Naive thymus-derived CD4-positive, alpha-beta T cell (primary cell): ENCODE results near the gene AP4S1. TPM values are rescaled to one million over a fixed set of nuclear protein-coding genes. Genes with fewer than 3 reads are reported as not detected.

ENCODE experiments used
- ATAC-seq: fragments of 150-1000 bp; cut with Tn5 transposase; 2 replicates; pipeline ENCODE4 v1.10.0; 2021; ENCODE audit warnings: mild to moderate bottlenecking, moderate library complexity
- CTCF ChIA-PET: fragments of 350-600 bp; sonication (Branson Sonifier 250); formaldehyde crosslinking; loops from one replicate; lab custom pipeline; 2021; ENCODE audit warnings: antibody characterized with exemption; lab: Charles Lee
- POLR2A ChIA-PET: fragments of 350-600 bp; sonication (Branson Sonifier 250); formaldehyde crosslinking; loops from one replicate; lab custom pipeline; 2021; ENCODE audit warnings: antibody characterized with exemption, inconsistent platforms; lab: Charles Lee
- DNase-seq, 9 donors: peaks; one replicate each; pipeline versions ENCODE4 v3.0.0 to v3.0.0-alpha.2; 2020 to 2022; ENCODE audit warnings: mixed read lengths in 1 of 9
- H3K27ac ChIP-seq: one replicate; pipeline ENCODE4 v1.7.0; 2013; ENCODE audit warnings: mild to moderate bottlenecking, low read depth, low read length, moderate library complexity
- H3K27me3 ChIP-seq, 2 donors: one replicate each; pipeline ENCODE4 v1.7.0; 2013; ENCODE audit warnings: low read length in 2 of 2, mild to moderate bottlenecking in 2 of 2, moderate library complexity in 2 of 2; ENCODE audit not compliant: control insufficient read depth in 2 of 2, insufficient read depth in 2 of 2
- H3K36me3 ChIP-seq, 3 experiments: 1 replicate in 2 of 3; 2 replicates in 1 of 3; pipeline ENCODE4 v1.7.0; 2013; ENCODE audit warnings: low read length in 3 of 3, mild to moderate bottlenecking in 3 of 3, moderate library complexity in 1 of 3; ENCODE audit not compliant: insufficient read depth in 3 of 3, control insufficient read depth in 2 of 3
- H3K4me1 ChIP-seq, 2 donors: one replicate each; pipeline ENCODE4 v1.7.0; 2013; ENCODE audit warnings: low read length in 2 of 2, mild to moderate bottlenecking in 2 of 2, moderate library complexity in 1 of 2; ENCODE audit not compliant: control insufficient read depth in 2 of 2, insufficient read depth in 2 of 2
- H3K4me3 ChIP-seq: 2 replicates; pipeline ENCODE4 v1.7.0; 2013; ENCODE audit warnings: mild to moderate bottlenecking, low read length
- H3K9me3 ChIP-seq, 3 experiments: 1 replicate in 2 of 3; 2 replicates in 1 of 3; pipeline ENCODE4 v1.7.0; 2013; ENCODE audit warnings: low read length in 3 of 3; ENCODE audit not compliant: control insufficient read depth in 2 of 3
- H3K27ac Mint-ChIP-seq, 9 donors: one replicate each; pipeline ENCODE4 v1.8.0; 2020 to 2022; ENCODE audit warnings: mixed read lengths in 9 of 9, mild to moderate bottlenecking in 8 of 9, moderate library complexity in 5 of 9, inconsistent platforms in 2 of 9
- H3K27me3 Mint-ChIP-seq, 5 donors: one replicate each; pipeline ENCODE4 v1.8.0; 2021 to 2022; ENCODE audit warnings: mixed read lengths in 5 of 5, mild to moderate bottlenecking in 1 of 5
- H3K36me3 Mint-ChIP-seq, 5 donors: one replicate each; pipeline ENCODE4 v1.8.0; 2020 to 2022; ENCODE audit warnings: mixed read lengths in 5 of 5, mild to moderate bottlenecking in 3 of 5, inconsistent platforms in 1 of 5
- H3K4me1 Mint-ChIP-seq, 7 donors: one replicate each; pipeline ENCODE4 v1.8.0; 2020 to 2022; ENCODE audit warnings: mixed read lengths in 7 of 7, mild to moderate bottlenecking in 3 of 7, inconsistent platforms in 1 of 7
- H3K4me3 Mint-ChIP-seq, 10 donors: one replicate each; pipeline ENCODE4 v1.8.0; 2020 to 2022; ENCODE audit warnings: mild to moderate bottlenecking in 10 of 10, mixed read lengths in 10 of 10, moderate library complexity in 6 of 10, inconsistent platforms in 2 of 10
- H3K9me3 Mint-ChIP-seq, 11 donors: one replicate each; pipeline ENCODE4 v1.8.0; 2020 to 2022; ENCODE audit warnings: mixed read lengths in 11 of 11, mild to moderate bottlenecking in 4 of 11, inconsistent platforms in 1 of 11, moderate library complexity in 1 of 11
- intact Hi-C, 2 donors: fragments of 100-400 bp; cut with micrococcal nuclease; formaldehyde crosslinking; loops; one replicate each; pipeline ENCODE4 v1.15.1; 2023
- polyA plus RNA-seq, 2 donors: library from polyadenylated mRNA; unstranded; fragments of 300-500 nt; fragmentation: Illumina TruSeq; gene quantifications; one replicate each; pipeline ENCODE4 v1.2.3, GENCODE V29; 2021
- total RNA-seq, 6 experiments: library from RNA in 5 of 6; stranded (reverse) in 5 of 6; gene quantifications; 1 replicate in 5 of 6; 2 replicates in 1 of 6; pipeline ENCODE4 v1.2.3 and lab custom pipeline; 2021 to 2026

AP4S1 gene
- total and polyA plus RNA-seq, 7 experiments from 2014 or later: 7.9 to 22.0 (median 11.6) TPM

- Histone ChIP-seq H3K9me3 (no peaks in the 10 kb centered on the region), H3K36me3 (peaks cover 0 to 5% (median 4%) of the 10 kb centered on the region in 3 experiments), H3K27ac (no peak overlapping the region), H3K4me3 (no peak overlapping the region), H3K27me3 (no peaks in the 10 kb centered on the region), H3K4me1 (no peaks in the 10 kb centered on the region)
- H3K4me1 Mint-ChIP-seq: peaks cover 5 to 31% (median 13%) of the 10 kb centered on the region in 7 donors
- CTCF ChIA-PET: no interaction called here
- H3K4me3 Mint-ChIP-seq: no peak overlapping the region
- no peaks in the 10 kb centered on the region for H3K27me3 Mint-ChIP-seq
- H3K9me3 Mint-ChIP-seq: peaks cover 0 to 2% (median 0%) of the 10 kb centered on the region in 11 donors
- POLR2A ChIA-PET: interaction anchor here (0.6 kb wide), 1 partner anchor 314 kb away, joined by 4 read pairs; no protein-coding TSS in a partner anchor
- ATAC-seq (no peak), DNase-seq (no peak)
- H3K36me3 Mint-ChIP-seq: peaks cover 0 to 17% (median 4%) of the 10 kb centered on the region in 5 donors
- intact Hi-C loops: no loop called here
- no peak overlapping the region for H3K27ac Mint-ChIP-seq
These were observed 11.6 kb upstream of the AP4S1 start for GRCh38 chr14:31013841-31014240.

DNA sequence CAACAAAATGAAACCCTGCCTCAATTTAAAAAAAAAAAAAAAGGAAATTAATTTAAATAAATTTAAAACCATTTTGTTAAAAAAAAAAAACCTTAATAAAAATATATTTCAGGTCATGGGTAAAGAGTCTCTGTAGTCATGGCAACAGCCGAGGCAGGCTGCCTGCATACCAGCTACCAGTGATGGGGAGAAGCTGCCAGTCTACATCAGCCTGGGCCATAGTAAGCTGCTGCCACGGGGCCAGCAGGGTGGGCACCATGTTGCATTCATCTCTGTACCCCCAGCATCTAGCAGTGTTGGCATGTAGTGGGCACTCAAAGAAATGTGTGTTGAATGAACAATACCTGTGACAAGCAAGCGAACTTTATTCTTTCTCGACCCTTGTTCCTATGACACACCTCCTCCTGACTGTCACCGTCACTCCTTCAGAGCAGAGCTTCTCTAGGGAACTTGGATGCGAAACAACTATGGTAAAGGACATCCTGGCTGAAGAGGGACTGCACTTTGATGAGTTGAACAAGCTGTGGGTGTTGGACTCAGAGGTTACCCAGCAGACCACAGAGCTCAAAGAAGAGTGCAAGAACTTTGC is 7.3 kb upstream of the AP4S1 start:
- no peaks in the 10 kb centered on the region for H3K36me3 ChIP-seq
- Mint-ChIP-seq H3K9me3 (no peaks in the 10 kb centered on the region), H3K36me3 (peaks cover 0 to 15% (median 7%) of the 10 kb centered on the region in 5 donors), H3K4me3 (no peak overlapping the region), H3K27ac (peak overlapping the region in 1 of 9 donors; percentile 76), H3K4me1 (peaks cover 13 to 47% (median 31%) of the 10 kb centered on the region in 7 donors), H3K27me3 (no peaks in the 10 kb centered on the region)
- H3K4me3 ChIP-seq: no peak overlapping the region
- no peaks in the 10 kb centered on the region for H3K4me1 ChIP-seq
- no peak for DNase-seq
- H3K27ac ChIP-seq: no peak overlapping the region
- intact Hi-C loops: no loop called here
- ATAC-seq: no peak
- CTCF ChIA-PET: no interaction called here
- POLR2A ChIA-PET: no interaction called here
- H3K27me3 ChIP-seq: no peaks in the 10 kb centered on the region
- H3K9me3 ChIP-seq: no peaks in the 10 kb centered on the region

GRCh38 chr14:31020834-31021575 is 4.4 kb upstream of the AP4S1 start:
- H3K4me1 ChIP-seq: no peaks in the 10 kb centered on the region
- H3K27ac ChIP-seq: no peak overlapping the region
- H3K4me3 ChIP-seq: no peak overlapping the region
- POLR2A ChIA-PET: no interaction called here
- DNase-seq: no peak
- no peak for ATAC-seq
- peak overlapping the region in 6 of 9 donors; percentile 0 to 71 (median 46) for H3K27ac Mint-ChIP-seq
- H3K27me3 Mint-ChIP-seq: no peaks in the 10 kb centered on the region
- no peaks in the 10 kb centered on the region for H3K9me3 Mint-ChIP-seq
- H3K9me3 ChIP-seq: no peaks in the 10 kb centered on the region
- intact Hi-C loops: no loop called here
- peaks cover 26 to 62% (median 45%) of the 10 kb centered on the region in 7 donors for H3K4me1 Mint-ChIP-seq
- CTCF ChIA-PET: interaction anchor here (0.6 to 1.1 kb wide), 3 partner anchors 39 to 62 kb away, joined by 3 to 4 read pairs (median 3); no protein-coding TSS in a partner anchor
- peaks cover 0 to 9% (median 0%) of the 10 kb centered on the region in 3 experiments for H3K36me3 ChIP-seq
- H3K4me3 Mint-ChIP-seq: peak overlapping the region in 2 of 10 donors; percentile 11 to 32
- H3K36me3 Mint-ChIP-seq: peaks cover 0 to 15% (median 9%) of the 10 kb centered on the region in 5 donors
- H3K27me3 ChIP-seq: no peaks in the 10 kb centered on the region

- CTCF ChIA-PET: interaction anchor here (0.7 kb wide), 1 partner anchor 40 kb away, joined by 4 read pairs; no protein-coding TSS in a partner anchor
These were observed 3.9 kb upstream of the AP4S1 start for GRCh38 chr14:31021576-31021949.

DNA sequence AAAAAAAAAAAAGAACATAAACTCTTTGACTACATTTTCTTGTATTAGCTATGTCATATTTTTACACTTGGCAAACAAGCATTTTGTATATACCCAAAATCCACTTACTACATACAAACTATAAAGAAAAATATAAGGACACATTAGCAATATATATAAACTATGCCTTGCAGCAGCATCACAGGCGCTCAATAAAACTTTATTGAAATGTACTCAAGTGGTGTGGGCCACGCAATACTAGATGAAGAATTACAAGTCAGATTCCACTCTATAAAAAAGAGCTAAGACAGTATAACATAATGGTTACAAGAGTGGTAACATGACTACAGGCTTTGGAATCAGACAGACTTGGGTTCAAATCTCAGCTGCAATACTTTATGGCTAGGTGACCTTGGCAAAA is 3.1 kb upstream of the AP4S1 start:
- no peaks in the 10 kb centered on the region for H3K27me3 Mint-ChIP-seq
- H3K9me3 Mint-ChIP-seq: no peaks in the 10 kb centered on the region
- H3K4me3 Mint-ChIP-seq: peak overlapping the region in 2 of 10 donors; percentile 21 to 84
- ATAC-seq (no peak), DNase-seq (no peak)
- Histone ChIP-seq H3K9me3 (no peaks in the 10 kb centered on the region), H3K27me3 (no peaks in the 10 kb centered on the region), H3K27ac (no peak overlapping the region), H3K4me3 (no peak overlapping the region), H3K4me1 (no peaks in the 10 kb centered on the region), H3K36me3 (peaks cover 0 to 16% (median 0%) of the 10 kb centered on the region in 3 experiments)
- peaks cover 0 to 15% (median 9%) of the 10 kb centered on the region in 5 donors for H3K36me3 Mint-ChIP-seq
- peak overlapping the region in 5 of 9 donors; percentile 6 to 86 (median 16) for H3K27ac Mint-ChIP-seq
- H3K4me1 Mint-ChIP-seq: peaks cover 32 to 65% (median 48%) of the 10 kb centered on the region in 7 donors
- POLR2A ChIA-PET: interaction anchor here (0.6 kb wide), 1 partner anchor 9 kb away, joined by 3 read pairs; no protein-coding TSS in a partner anchor
- intact Hi-C loops: no loop called here
- CTCF ChIA-PET: interaction anchor here (0.7 kb wide), 1 partner anchor 24 kb away, joined by 4 read pairs; no protein-coding TSS in a partner anchor

More at GRCh38 chr14:31021576-31021949, 3.9 kb upstream of the AP4S1 start:
- no peaks in the 10 kb centered on the region for H3K27me3 ChIP-seq
- ATAC-seq (no peak), DNase-seq (no peak)
- intact Hi-C loops: no loop called here
- H3K4me1 Mint-ChIP-seq: peaks cover 26 to 57% (median 41%) of the 10 kb centered on the region in 7 donors
- H3K9me3 Mint-ChIP-seq: no peaks in the 10 kb centered on the region
- peaks cover 0 to 15% (median 9%) of the 10 kb centered on the region in 5 donors for H3K36me3 Mint-ChIP-seq
- no peaks in the 10 kb centered on the region for H3K27me3 Mint-ChIP-seq
- POLR2A ChIA-PET: no interaction called here
- H3K4me3 Mint-ChIP-seq: peak overlapping the region in 2 of 10 donors; percentile 6 to 30
- H3K9me3 ChIP-seq: no peaks in the 10 kb centered on the region
- peaks cover 0 to 14% (median 0%) of the 10 kb centered on the region in 3 experiments for H3K36me3 ChIP-seq
- no peak overlapping the region for H3K4me3 ChIP-seq
- H3K4me1 ChIP-seq: no peaks in the 10 kb centered on the region
- H3K27ac Mint-ChIP-seq: peak overlapping the region in 5 of 9 donors; percentile 0 to 67 (median 52)
- no peak overlapping the region for H3K27ac ChIP-seq

DNA sequence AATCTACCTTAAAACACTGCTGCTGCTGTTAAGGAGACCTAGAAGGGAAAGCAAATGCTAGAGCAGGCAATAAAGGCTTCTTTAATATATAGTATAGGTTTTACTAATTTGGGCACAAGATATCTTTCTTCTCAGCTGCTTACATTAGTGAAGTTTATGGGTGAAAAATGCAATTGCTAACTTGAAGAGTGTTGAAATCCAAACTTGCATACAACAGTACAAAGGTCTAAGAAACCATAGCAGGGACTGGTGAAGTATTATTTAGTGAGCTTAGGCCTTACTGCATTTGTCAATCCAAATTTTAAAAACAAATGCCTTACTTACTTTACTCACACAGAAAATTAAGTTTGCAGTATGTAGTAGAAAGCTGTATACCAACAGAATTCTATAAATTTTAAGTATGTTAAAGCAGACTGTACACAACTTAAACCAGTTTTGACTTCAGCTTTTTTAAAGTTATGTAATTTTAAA is 1.4 kb upstream of the AP4S1 start:
- H3K4me3 Mint-ChIP-seq: peak overlapping the region; percentile 44 to 91 (median 56)
- H3K9me3 Mint-ChIP-seq: no peaks in the 10 kb centered on the region
- H3K36me3 Mint-ChIP-seq: peaks cover 0 to 10% (median 9%) of the 10 kb centered on the region in 5 donors
- ChIA-PET POLR2A (interaction anchor here (0.6 to 1.3 kb wide), 4 partner anchors 43 to 184 kb away, joined by 4 to 5 read pairs (median 4); partner anchors contain the start of gene HECTD1), CTCF (interaction anchor here (1.2 kb wide), 1 partner anchor 59 kb away, joined by 3 read pairs; no protein-coding TSS in a partner anchor)
- peaks cover 30 to 63% (median 47%) of the 10 kb centered on the region in 7 donors for H3K4me1 Mint-ChIP-seq
- H3K9me3 ChIP-seq: no peaks in the 10 kb centered on the region
- no peaks in the 10 kb centered on the region for H3K27me3 Mint-ChIP-seq
- H3K27ac Mint-ChIP-seq: peak overlapping the region; percentile 25 to 90 (median 34)
- ATAC-seq (no peak), DNase-seq (no peak)
- intact Hi-C loops: loop anchor here in 1 of 2 donors (2.0 kb wide), 1 partner anchor 1053 kb away; the partner anchor contains the start of gene ARHGAP5
- peak overlapping the region; percentile 0 for H3K27ac ChIP-seq
- peaks cover 0 to 16% (median 0%) of the 10 kb centered on the region in 3 experiments for H3K36me3 ChIP-seq
- H3K4me3 ChIP-seq: peak overlapping the region; percentile 84
- no peaks in the 10 kb centered on the region for H3K4me1 ChIP-seq
- H3K27me3 ChIP-seq: no peaks in the 10 kb centered on the region
